ENCODE data around the gene SAPCD2. TPM values are rescaled to one million over a fixed set of nuclear protein-coding genes. Genes with fewer than 3 reads are reported as not detected.
A peak's percentile ranks its signal among the peaks of the same experiment; 100 is the strongest.

SAPCD2 gene
- total and polyA plus RNA-seq, 2 donors from 2014 or later = 1.7 to 2.3 TPM

GRCh38 chr9:137021979-137022661, 48.2 kb downstream of the SAPCD2 start:
- DNase-seq (peak in 2 of 5 donors; percentile 30 to 82), FAIRE-seq (no peak)
- Histone ChIP-seq H3K9me3 (ENCODE audit: control insufficient read depth in 2 of 3, insufficient read depth in 1 of 3, low read length in 3 of 3) (no peaks in the 10 kb centered on the region), H3K4me1 (ENCODE audit: control insufficient read depth in 2 of 3, insufficient read depth in 2 of 3, low read depth in 1 of 3, low read length in 3 of 3) (peaks cover 0 to 17% (median 5%) of the 10 kb centered on the region in 3 donors), H3K4me3 (ENCODE audit: low read length in 3 of 3) (no peak overlapping the region), H3K9ac (ENCODE audit: low read length in 3 of 3) (no peak overlapping the region), H3K27me3 (ENCODE audit: control insufficient read depth, insufficient read depth, low read length) (no peaks in the 10 kb centered on the region), H3K36me3 (ENCODE audit: control insufficient read depth in 2 of 3, insufficient read depth in 3 of 3, low read length in 3 of 3) (peaks cover 0 to 3% (median 0%) of the 10 kb centered on the region in 3 donors), H3K27ac (ENCODE audit: low read depth in 2 of 2, low read length in 2 of 2) (no peak overlapping the region)
- no peak for TF ChIP-seq CTCF (IDR thresholded peaks at IDR 0.05; ENCODE audit: borderline replicate concordance, extremely low read depth, insufficient read depth)
- intact Hi-C loops (cut with DNase I) = loop anchor here (10.0 kb wide), 1 partner anchor 67 kb away; the partner anchor contains the start of gene LCN12

- Histone ChIP-seq H3K9ac (ENCODE audit: low read length in 3 of 3) (no peak overlapping the region), H3K36me3 (ENCODE audit: control insufficient read depth in 2 of 3, insufficient read depth in 3 of 3, low read length in 3 of 3) (peaks cover 0 to 8% (median 0%) of the 10 kb centered on the region in 3 donors), H3K9me3 (ENCODE audit: control insufficient read depth in 2 of 3, insufficient read depth in 1 of 3, low read length in 3 of 3) (no peaks in the 10 kb centered on the region), H3K4me1 (ENCODE audit: control insufficient read depth in 2 of 3, insufficient read depth in 2 of 3, low read depth in 1 of 3, low read length in 3 of 3) (peaks cover 0 to 12% (median 1%) of the 10 kb centered on the region in 3 donors), H3K27ac (ENCODE audit: low read depth in 2 of 2, low read length in 2 of 2) (no peak overlapping the region), H3K27me3 (ENCODE audit: control insufficient read depth, insufficient read depth, low read length) (no peaks in the 10 kb centered on the region), H3K4me3 (ENCODE audit: low read length in 3 of 3) (no peak overlapping the region)
- DNase-seq = no peak
- FAIRE-seq = no peak
- intact Hi-C loops (cut with DNase I) = loop anchor here (10.0 kb wide), 1 partner anchor 67 kb away; the partner anchor contains the start of gene LCN12
- no peak for TF ChIP-seq CTCF (IDR thresholded peaks at IDR 0.05; ENCODE audit: borderline replicate concordance, extremely low read depth, insufficient read depth)
Observed at GRCh38 chr9:137021568-137021978, 48.8 kb downstream of the SAPCD2 start.

GRCh38 chr9:137020771-137021567, 49.4 kb downstream of the SAPCD2 start:
- Histone ChIP-seq H3K9me3 (ENCODE audit: control insufficient read depth in 2 of 3, insufficient read depth in 1 of 3, low read length in 3 of 3) (no peaks in the 10 kb centered on the region), H3K9ac (ENCODE audit: low read length in 3 of 3) (no peak overlapping the region), H3K4me1 (ENCODE audit: control insufficient read depth in 2 of 3, insufficient read depth in 2 of 3, low read depth in 1 of 3, low read length in 3 of 3) (peaks cover 0 to 6% (median 0%) of the 10 kb centered on the region in 3 donors), H3K36me3 (ENCODE audit: control insufficient read depth in 2 of 3, insufficient read depth in 3 of 3, low read length in 3 of 3) (peaks cover 0 to 8% (median 0%) of the 10 kb centered on the region in 3 donors), H3K4me3 (ENCODE audit: low read length in 3 of 3) (no peak overlapping the region), H3K27ac (ENCODE audit: low read depth in 2 of 2, low read length in 2 of 2) (no peak overlapping the region), H3K27me3 (ENCODE audit: control insufficient read depth, insufficient read depth, low read length) (no peaks in the 10 kb centered on the region)
- no peak for FAIRE-seq
- no peak for DNase-seq
- no peak for TF ChIP-seq CTCF (IDR thresholded peaks at IDR 0.05; ENCODE audit: borderline replicate concordance, extremely low read depth, insufficient read depth)
- intact Hi-C loops (cut with DNase I) = loop anchor here (10.0 kb wide), 1 partner anchor 66 kb away; the partner anchor contains the start of gene LCN12
